HG03280 (cell line): ENCODE measurements around the gene TRABD2B.

ENCODE experiments used
- ATAC-seq: cut with Tn5 transposase; IDR thresholded peaks from one replicate; pipeline ENCODE4 v1.9.1; 2021; ENCODE audit warnings: mild to moderate bottlenecking, moderate library complexity; ENCODE audit not compliant: unreplicated experiment

TRABD2B gene

GRCh38 chr1:47938520-47938919, 58.7 kb downstream of the TRABD2B start:
- ATAC-seq: no peak

GRCh38 chr1:47937586-47938254, 59.5 kb downstream of the TRABD2B start:
- ATAC-seq: no peak

DNA sequence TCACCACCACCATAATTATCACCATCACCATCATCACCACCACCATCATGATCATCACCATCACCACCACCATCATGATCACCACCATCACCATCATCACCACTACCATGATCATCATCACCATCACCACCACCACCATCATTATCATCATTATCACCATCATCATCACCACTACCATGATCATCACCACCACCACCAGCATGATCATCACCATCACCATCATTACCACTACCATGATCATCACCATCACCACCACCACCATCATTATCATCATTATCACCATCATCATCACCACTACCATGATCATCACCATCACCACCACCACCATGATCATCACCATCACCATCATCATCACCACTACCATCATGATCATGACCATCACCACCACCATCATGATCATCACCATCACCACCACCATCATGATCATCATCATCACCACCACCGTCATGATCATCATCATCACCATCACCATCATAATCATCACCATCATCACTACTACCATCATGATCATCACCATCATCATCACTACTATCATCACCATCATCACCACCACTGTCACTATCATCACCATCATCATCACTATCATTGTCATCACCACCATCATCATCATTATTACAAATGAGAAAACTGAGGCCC, 60.2 kb downstream of the TRABD2B start:
- ATAC-seq: no peak

DNA sequence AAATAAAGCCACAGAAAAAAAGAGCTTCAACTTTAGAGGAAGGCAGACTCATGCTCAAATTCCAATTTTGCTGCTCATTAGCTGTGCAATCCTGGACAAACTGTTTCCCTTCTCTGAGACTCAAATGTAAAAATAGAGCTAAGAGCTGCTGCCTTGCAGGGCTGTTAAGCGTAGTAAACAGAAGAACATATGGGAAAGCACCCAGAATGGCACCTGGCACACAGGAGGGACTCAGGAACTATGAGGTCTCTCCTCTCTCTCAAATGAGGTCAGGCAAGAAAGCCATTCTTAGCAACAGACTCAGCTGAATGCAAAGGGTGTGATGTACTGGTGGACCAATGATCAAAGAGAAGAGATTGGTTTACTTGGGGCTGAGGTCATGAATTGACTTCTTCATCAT, 61.3 kb downstream of the TRABD2B start:
- ATAC-seq: no peak

- ATAC-seq: no peak
Measured at GRCh38 chr1:47935163-47935562, 62.0 kb downstream of the TRABD2B start.

DNA sequence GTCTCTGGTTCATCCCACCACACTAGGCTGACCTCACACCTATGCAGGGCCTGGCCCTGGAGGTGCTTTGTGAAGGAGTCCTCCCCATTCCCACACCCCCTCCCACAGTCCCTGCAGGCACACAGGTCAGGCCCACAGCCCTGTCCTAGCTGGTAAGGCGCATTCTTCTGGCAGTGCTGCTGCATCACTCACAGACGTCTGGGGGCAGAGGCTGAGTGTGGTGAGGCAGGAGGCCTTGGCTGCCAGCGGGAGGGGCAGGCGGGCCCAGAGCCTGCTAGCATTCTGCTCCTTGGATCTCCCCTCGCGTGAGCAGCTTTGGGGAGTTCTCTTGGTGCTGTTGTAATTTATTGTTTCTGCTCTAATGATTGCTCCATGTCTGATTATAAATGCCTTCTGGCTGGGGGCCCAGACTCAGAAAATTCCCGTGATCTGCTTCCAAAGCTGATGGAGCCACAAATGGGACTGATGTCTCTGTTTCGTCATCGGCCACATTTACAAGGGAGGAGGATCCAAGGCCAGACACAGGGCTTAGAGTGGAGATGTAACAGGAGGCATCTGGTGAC, 62.9 kb downstream of the TRABD2B start:
- no peak for ATAC-seq

- ATAC-seq: no peak
Measured at GRCh38 chr1:47932743-47933142, 64.4 kb downstream of the TRABD2B start.

DNA sequence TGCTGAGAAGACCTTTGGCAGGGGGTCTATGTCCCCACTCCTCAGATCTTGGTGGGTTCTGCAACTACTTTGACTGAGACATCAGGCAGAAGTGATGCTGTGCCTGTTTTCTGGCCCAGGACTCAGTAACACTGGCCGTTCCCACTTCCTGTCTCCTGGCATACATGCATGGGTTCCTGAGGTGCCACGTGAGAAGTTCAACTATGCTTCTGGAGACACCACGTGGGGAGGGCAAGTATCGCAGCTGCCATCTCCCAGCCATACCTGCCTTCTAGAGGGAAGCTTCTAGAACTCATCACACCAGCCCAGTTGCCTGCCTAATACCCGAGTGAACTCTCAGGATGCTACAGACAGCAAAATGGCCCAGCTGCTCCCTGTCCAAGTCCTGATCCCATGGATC, 65.8 kb downstream of the TRABD2B start:
- ATAC-seq: no peak

DNA sequence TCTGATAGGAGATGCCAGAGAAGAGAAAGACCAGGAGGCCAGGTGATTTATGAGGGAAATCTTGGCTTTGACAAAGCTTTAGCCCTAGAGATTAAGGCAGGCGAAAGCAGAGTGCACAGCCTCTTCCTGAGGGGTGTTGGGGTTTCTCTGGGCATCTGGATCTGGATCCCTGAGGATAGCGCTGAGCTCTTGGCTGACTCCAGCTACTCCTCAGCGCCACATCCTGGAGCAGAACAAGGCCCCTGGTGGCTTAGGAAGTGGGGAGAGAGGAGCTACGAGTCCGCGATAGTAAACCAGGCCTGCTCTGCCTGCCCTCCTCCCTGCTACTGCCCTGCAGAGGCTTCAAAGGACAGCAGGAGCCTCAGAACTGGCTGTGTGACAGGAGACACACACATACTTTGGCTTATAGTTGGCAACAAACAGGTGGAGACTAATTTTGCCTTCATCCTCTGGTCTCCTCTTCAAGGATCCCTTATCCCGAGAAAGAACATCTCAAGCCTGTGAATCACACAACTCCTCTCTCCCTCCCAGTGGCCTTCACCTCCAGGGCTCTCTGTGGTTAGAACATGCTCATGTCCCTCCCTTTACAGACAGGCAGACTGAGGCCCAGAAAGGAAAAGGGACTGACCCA, 66.9 kb downstream of the TRABD2B start:
- no peak for ATAC-seq

DNA sequence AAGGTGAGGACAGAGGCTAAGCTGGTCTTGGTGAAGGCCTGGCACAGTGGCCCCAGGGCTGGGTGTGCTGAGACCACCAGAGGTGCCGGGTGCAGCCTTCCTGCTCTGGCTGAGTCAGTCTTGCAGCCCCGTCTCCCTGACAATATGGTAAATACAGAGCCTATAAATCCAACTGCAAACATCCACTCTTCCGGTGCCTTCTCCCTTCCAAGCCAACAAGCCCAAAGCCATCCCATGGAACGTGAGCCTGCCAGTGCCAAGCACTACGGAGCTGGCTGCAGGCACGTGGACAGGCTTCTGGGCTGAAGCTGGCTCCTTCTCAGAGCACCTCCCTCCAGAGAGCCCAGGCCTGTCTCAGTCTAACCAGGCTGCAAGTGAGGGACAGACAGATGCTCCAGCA, 70.0 kb downstream of the TRABD2B start:
- ATAC-seq: no peak

- no peak for ATAC-seq
Measured at GRCh38 chr1:47926461-47926999, 70.7 kb downstream of the TRABD2B start.

DNA sequence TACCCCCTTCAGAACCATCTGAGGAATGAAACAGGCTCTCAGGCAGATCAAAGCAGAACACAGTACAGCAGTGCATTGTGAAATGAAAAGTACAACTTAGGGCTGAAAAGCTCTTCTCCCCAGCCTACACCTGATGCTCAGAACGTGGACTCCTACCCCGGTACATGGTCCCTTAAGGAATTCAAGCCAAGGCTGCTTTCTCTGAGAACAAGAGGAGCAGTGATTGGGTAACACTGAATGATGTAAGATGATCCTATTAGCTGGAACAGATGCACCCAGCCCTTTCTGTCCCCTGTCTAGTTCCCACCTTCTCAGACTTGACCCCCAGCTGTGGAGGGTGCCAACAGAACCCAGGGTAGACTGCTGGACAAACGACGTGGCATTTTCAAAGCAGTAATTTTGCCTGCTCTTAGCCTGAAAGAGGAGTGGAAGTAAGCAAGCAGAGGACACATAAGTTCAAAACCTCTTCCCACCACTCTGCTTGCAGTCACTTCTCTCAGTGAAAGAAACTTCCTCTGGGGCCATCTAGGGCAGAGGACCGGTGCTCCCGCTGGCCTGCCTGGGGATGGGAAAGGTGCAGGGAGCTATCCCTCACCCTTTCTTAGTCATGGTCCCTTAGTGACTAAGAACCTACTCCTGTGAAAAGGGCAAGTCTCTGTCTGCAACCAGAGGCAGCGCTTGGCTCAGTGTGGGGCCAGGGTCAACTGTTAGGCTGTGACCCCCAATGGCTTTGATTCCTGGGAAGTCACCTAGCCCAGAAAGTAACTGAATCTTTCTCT, 72.7 kb downstream of the TRABD2B start:
- no peak for ATAC-seq

DNA sequence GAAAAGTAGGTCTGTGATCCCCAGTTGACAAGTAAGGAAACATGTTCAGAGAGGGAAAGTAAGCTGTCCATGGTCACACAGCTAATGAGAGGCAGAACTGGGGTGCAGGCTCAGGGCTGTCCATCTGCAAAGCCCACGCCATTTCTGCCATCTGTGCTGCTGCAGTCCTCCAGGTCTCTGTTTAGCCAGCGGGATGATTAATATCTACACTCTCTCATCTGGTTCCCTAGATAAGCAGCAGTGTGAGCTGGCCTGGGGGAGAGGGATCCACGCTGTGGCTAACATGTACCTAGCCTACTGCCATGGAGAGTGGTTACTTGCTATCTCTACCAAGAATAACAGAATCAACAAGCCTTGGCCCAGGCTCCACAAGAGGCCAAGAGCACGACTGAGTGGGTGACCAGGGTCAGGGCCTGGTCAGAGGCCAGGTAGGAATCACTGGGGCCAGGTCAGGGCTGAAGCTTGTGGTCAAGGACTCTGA, 75.2 kb downstream of the TRABD2B start:
- ATAC-seq: no peak

GRCh38 chr1:47919113-47919833, 77.9 kb downstream of the TRABD2B start:
- no peak for ATAC-seq

DNA sequence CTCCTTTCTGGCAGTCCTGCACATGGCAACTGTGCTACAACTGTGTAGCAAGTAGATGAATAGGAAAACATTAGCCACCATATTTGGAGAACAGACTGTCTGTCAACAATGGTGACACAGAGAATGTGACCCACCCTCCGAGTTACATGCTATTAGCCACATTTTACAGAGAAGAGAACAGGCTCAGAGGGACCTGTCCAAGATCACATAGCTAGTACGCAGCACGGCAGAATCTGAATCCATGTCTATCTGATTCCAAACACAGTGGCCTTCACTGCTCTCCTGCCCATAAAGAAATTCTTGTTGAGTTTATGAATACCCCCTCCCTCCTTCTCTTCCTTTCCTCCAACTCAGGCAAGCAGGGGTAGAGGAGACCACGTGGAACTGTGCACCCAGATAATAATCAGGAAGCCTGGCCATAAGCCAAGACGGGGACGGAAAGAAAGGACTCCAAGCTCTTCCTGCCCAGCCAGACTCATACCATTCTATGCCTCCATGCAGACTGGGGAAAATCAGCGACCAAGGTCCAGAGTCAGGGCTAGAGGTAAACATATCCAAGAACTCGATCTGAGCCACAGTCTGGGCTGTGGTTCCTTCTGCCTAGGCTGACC, 78.8 kb downstream of the TRABD2B start:
- ATAC-seq: no peak

DNA sequence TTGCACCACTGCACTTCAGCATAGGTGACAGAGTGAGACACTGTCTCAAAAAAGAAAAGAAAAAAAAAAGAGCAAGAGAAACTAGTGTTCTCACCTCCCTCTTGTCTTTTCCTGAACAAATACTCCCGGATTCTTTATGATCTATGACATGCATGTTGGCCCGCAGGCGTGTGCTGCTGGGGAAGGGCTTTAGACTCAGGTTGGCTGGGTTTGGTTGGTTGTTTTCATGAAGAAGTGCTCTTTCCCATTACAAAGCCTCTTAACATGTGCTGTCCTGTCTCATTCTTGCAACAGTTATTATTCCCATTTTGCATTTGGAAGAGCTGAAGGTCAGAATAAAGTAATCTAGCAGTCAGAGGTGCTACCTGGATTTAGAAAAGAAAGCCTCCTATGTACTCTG, 79.5 kb downstream of the TRABD2B start:
- no peak for ATAC-seq

DNA sequence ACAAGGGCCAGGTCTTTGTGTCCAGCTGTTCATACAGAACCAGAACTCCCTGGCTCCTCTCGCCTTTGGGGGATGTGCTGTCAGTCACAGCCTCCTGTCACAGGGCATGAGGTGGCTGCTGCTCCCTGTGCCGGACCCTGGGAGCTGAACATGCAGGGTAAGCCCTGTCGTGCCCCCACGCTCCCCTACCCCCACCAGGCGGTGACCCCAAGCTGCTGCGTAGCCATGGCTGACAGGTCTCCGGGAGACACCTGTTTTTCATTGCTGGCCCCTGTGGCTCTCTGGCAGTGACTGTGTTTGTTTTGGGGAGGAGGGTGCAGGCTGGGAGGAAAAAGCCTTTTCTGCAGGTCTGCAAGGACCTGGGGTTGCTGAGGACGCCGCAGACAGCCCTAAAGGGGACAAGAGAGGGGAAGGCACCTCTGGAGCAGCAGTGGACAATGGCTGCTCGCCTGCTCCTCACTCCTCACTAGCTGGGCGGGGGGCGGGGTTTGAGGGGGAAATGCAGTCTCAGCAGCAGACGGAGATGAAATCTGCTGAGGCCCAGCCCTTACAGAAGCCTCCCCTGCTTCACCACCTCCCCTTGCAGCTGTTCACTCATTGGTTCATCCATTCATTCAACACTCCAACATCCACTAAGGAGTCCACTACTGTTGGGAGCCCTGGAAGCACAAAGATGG, 81.4 kb downstream of the TRABD2B start:
- no peak for ATAC-seq

DNA sequence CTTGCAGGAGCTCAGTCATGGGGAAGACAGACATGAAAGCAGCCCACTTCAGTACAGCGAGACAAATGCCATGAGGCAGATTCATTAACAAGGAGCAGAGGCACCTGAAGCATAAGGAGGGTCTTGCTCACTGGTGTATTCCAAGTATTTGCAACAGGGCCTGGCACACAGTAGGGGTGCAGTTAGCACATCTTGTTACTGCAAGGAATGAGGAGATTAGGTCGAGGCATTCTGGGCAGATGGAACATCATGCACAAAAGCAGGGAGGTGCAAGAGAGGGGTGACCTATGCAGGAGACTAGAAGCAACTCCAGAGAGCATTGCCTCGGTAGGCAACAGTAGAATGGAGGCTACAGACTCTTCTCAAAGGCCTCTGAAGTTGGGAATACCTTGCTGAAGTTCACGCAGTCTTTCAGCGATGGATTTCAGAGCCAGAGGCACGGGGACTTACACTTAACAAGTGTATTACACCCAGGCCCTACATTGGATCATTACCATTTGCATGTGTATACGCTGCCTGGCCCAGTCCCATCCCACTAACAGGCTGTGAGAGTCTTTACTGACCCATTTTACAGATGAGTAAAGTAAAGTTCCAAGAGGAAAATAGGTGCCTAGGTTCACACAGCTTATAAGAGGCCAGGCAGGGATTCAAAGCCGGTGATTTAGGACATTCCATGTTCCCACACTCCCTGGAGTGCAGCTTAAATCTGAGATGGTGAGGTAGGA, 82.1 kb downstream of the TRABD2B start:
- no peak for ATAC-seq
